ENCODE data around the gene LRP3. TPM values are rescaled to one million over a fixed set of nuclear protein-coding genes. Genes with fewer than 3 reads are reported as not detected.
A peak's percentile ranks its signal among the peaks of the same experiment; 100 is the strongest.

LRP3 gene
- total and polyA plus RNA-seq, 2 donors (not counting 1 experiment from before 2014, with no cell fraction given): 0.10 TPM; not detected in 1

- Mint-ChIP-seq H3K27me3 (peaks cover 3% of the 10 kb centered on the region), H3K4me1 (peaks cover 32% of the 10 kb centered on the region), H3K9me3 (ENCODE audit: insufficient read depth) (no peaks in the 10 kb centered on the region), H3K4me3 (peak overlapping the region; percentile 97), H3K27ac (peak overlapping the region; percentile 100)
- TF ChIP-seq EZH2 (IDR thresholded peaks at IDR 0.05; ENCODE audit: borderline replicate concordance, insufficient read depth, low read depth, low read length, poor library complexity, severe bottlenecking): no peak
- TF ChIP-seq, protein P1, sequence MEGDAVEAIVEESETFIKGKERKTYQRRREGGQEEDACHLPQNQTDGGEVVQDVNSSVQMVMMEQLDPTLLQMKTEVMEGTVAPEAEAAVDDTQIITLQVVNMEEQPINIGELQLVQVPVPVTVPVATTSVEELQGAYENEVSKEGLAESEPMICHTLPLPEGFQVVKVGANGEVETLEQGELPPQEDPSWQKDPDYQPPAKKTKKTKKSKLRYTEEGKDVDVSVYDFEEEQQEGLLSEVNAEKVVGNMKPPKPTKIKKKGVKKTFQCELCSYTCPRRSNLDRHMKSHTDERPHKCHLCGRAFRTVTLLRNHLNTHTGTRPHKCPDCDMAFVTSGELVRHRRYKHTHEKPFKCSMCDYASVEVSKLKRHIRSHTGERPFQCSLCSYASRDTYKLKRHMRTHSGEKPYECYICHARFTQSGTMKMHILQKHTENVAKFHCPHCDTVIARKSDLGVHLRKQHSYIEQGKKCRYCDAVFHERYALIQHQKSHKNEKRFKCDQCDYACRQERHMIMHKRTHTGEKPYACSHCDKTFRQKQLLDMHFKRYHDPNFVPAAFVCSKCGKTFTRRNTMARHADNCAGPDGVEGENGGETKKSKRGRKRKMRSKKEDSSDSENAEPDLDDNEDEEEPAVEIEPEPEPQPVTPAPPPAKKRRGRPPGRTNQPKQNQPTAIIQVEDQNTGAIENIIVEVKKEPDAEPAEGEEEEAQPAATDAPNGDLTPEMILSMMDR (IDR thresholded peaks at IDR 0.05): no peak
- WGBS (ENCODE audit: insufficient coverage): under 1% methylated on average over 65 of the region's 65 CpGs
- Histone ChIP-seq H4K20me1 (ENCODE audit: control insufficient read depth, insufficient read depth, low read length, poor library complexity, severe bottlenecking) (no peaks in the 10 kb centered on the region), H3K9me3 (ENCODE audit: control extremely low read depth in 1 of 3, control insufficient read depth in 2 of 3, insufficient read depth in 1 of 3, low read length in 2 of 3) (no peaks in the 10 kb centered on the region), H3K4me3 (ENCODE audit: control extremely low read depth in 1 of 5, extremely low read depth in 1 of 5, insufficient read depth in 1 of 5, low read depth in 2 of 5, low read length in 4 of 5) (peak overlapping the region; percentile 43 to 97 (median 90)), H3K27ac (ENCODE audit: low read length in 2 of 2) (peak overlapping the region; percentile 83 to 96), H3K4me1 (ENCODE audit: control insufficient read depth in 2 of 2, insufficient read depth in 2 of 2, low read length in 2 of 2) (peaks cover 12 to 37% of the 10 kb centered on the region in 2 donors), H3K36me3 (replicated peaks in 1 of 2; ENCODE audit: control extremely low read depth in 1 of 2, control insufficient read depth in 1 of 2, extremely low read depth in 1 of 2, insufficient read depth in 2 of 2, low read length in 1 of 2) (no peaks in the 10 kb centered on the region), H3K79me2 (ENCODE audit: control insufficient read depth, insufficient read depth, low read length) (peaks cover 14% of the 10 kb centered on the region), H3K4me2 (replicated peaks; ENCODE audit: low read depth, low read length, poor library complexity, severe bottlenecking) (peak overlapping the region; percentile 87), H2AFZ (ENCODE audit: insufficient read depth, low read depth, low read length, poor library complexity, severe bottlenecking) (peak overlapping the region; percentile 96), H3K27me3 (replicated peaks in 1 of 4; ENCODE audit: control extremely low read depth in 1 of 4, control insufficient read depth in 3 of 4, insufficient read depth in 4 of 4, low read length in 3 of 4) (no peaks in the 10 kb centered on the region), H3K9ac (ENCODE audit: low read length) (peak overlapping the region; percentile 95)
- ATAC-seq (ENCODE audit: low read depth) (peak; percentile 84), DNase-seq (peak; percentile 100)
- intact Hi-C loops (cut with micrococcal nuclease): loop anchor here (1.0 to 2.0 kb wide), 8 partner anchors 33 to 1188 kb away; partner anchors contain the start of genes CEBPA, GPATCH1, GPI and PDCD5
- ChIA-PET POLR2A (interaction anchor here (1.0 to 2.1 kb wide), 4 partner anchors 33 to 771 kb away, joined by 3 to 10 read pairs (median 4); partner anchors contain the start of genes CEBPG and DPY19L3), CTCF (interaction anchor here (0.9 to 3.1 kb wide), 12 partner anchors 9 to 230 kb away, joined by 3 to 14 read pairs (median 4); partner anchors contain the start of genes CEBPA and GPATCH1)
Measured at GRCh38 chr19:33176670-33177416, 17.3 kb upstream of the LRP3 start.

Measured in B cell (primary cell).